GM10266 (cell line): ENCODE data around the gene PRTG.

Experiments used
- DNase-seq: peaks from one replicate; pipeline ENCODE4 v3.0.0; 2012; ENCODE audit errors: extremely low spot score
- TF ChIP-seq, protein P1 (sequence below): IDR thresholded peaks from 2 replicates; pipeline ENCODE4 v1.5.1; 2012; ENCODE audit warnings: mild to moderate bottlenecking, low read depth; ENCODE audit not compliant: control insufficient read depth, insufficient read depth; ENCODE audit errors: missing control alignments

The PRTG gene

DNA sequence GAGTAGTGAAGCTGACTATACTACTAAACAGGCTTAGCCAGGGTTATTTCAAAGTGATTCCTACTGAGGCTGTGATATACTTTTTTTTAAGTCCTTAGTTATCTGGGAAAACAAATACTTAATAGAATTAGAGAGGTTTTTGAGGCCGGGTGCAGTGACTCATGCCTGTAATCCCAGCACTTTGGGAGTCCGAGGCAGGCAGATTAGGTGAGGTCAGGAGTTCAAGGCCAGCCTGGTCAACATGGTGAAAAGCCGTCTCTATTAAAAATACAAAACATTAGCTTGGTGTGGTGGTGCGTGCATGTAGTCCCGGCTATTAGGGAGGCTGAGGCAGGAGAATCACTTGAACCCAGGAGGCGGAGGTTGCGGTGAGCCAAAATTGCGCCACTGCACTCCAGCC, 34.2 kb downstream of the PRTG start:
- TF ChIP-seq, protein P1, sequence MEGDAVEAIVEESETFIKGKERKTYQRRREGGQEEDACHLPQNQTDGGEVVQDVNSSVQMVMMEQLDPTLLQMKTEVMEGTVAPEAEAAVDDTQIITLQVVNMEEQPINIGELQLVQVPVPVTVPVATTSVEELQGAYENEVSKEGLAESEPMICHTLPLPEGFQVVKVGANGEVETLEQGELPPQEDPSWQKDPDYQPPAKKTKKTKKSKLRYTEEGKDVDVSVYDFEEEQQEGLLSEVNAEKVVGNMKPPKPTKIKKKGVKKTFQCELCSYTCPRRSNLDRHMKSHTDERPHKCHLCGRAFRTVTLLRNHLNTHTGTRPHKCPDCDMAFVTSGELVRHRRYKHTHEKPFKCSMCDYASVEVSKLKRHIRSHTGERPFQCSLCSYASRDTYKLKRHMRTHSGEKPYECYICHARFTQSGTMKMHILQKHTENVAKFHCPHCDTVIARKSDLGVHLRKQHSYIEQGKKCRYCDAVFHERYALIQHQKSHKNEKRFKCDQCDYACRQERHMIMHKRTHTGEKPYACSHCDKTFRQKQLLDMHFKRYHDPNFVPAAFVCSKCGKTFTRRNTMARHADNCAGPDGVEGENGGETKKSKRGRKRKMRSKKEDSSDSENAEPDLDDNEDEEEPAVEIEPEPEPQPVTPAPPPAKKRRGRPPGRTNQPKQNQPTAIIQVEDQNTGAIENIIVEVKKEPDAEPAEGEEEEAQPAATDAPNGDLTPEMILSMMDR: no peak
- no peak for DNase-seq

DNA sequence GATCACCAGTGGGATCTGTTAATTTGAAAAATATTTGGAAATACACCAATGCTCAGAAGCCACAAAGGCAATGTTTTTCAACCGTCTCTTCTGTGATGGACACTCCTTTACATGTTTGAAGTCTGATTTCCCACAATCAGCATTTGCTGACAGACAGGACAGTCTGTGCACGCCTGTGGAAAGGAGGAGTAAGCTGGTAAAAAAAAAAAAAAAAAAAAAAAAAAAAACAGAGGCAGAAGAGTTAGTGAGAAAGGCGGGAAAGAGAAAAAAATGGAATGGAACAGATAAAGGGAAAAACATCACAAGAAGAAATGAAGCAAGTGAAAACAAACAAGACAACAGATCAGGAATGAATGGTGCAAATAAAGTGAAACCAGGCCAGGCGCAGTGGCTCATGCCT, 35.0 kb downstream of the PRTG start:
- DNase-seq: no peak
- TF ChIP-seq, protein P1: no peak

DNA sequence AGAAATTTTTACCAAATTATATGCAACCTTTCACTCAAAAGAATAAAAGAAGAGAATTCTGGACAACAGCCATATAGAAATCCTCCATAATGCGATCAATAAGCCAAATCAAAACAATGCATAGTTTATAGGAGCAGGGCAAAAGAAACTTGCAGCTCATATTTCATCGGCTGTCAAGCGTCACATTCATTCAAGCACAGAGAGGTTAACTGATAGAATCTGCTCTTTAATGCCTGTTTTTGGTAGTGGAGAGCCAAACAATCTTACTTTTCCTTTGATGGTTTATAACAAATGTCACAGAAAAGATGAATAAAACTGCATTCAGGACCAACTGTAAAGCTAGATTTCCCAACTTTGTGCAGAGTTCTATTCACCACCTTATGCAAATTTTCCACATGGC, 35.4 kb downstream of the PRTG start:
- TF ChIP-seq, protein P1: no peak
- DNase-seq: no peak

DNA sequence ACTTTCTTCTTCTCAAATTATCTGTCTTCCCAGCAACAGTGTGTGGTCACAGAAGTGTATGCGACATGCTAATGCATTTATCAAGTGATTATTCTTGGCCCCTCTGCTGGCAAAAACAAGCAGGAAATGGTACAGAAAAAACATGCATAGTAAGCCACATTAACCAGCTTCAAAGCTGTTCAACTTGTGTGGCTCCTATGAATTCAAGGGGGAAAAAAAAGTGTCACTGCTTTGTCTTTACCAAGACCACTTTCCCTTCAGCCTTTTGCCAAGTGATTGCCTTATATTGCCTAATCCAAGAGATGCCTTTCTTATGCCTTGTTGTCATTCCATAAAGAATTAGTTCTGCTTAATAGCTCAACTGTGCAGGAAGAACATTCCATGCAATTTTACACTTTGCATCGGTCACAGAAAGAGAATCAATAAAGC, 39.1 kb downstream of the PRTG start:
- TF ChIP-seq, protein P1: no peak
- no peak for DNase-seq

DNA sequence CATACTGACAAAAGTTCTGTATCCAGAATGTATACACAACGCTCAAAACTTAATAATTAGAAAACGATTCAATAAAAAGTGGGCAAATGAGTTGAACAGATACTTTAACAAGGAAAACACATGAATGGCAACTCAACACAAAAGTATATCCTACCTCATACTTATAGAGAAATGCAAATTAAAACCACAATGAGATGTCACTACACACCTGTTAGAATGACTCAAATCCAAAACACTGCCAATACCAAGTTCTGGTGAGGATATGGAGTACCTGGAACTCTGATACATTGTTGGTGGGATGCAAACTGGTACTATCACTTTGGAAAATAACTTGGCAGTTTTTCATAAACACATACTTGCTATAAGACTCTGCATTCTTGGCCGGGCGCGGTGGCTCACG, 42.1 kb downstream of the PRTG start:
- TF ChIP-seq, protein P1: no peak
- DNase-seq: no peak

DNA sequence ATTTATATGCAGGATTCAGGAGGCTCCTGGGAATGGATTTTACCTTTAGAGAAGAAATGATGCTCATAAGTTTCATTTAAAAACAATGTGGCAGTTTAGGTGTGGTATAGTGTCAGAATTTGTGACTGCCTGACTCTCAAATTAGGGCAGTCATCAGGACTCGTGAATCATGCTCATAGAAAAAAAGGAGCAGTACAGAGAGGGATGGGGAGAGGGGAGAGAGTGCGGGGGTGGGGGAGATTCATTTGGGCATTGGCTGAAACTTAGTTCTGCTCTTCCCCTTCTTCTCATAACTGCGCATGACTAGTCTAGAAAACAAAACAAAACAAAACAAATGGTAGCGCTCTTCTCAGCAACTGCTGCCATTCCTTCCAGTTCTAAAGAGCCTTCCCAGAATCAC, 44.3 kb downstream of the PRTG start:
- TF ChIP-seq, protein P1: no peak
- no peak for DNase-seq

DNA sequence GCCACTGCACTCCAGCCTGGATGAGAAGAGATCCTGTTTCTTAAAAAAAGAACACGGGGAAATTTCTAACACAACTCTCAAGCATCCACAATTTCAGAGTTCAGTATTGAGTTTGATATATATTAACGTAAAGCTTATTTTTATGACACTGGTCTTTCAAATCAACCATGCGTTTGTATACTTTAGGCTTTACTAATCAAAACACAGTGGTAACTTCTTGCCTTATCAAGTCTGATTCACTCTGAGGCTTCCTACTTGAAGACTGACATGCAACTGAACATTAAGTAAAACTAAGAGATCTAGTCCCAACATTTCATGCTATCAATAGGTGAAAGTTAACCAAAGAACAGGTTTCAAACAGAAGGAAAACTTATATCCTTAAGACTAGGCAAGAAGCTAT, 46.7 kb downstream of the PRTG start:
- DNase-seq: no peak
- TF ChIP-seq, protein P1: no peak

DNA sequence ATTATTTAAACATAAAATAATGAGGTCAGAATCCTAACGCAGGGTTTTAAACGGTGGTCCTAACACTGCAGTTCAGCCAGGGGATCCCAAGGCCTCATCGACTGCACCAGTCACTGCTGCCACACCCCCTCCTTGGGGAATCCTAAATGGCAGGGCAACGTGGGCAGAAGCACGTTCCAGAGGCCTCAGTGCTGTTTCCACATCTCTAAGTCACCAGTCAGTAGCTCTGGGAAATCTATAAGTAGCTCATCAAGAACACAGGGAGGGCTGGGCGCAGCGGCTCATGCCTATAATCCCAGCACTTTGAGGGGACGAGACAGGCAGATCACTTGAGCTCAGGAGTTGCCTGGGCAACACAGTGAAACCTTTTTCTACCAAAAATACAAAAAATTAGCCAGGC, 47.5 kb downstream of the PRTG start:
- DNase-seq: no peak
- TF ChIP-seq, protein P1: no peak
